Right atrium auricular region (tissue), 2 donors: ENCODE results near the gene DOCK2. TPM values are rescaled to one million over a fixed set of nuclear protein-coding genes. Genes with fewer than 3 reads are reported as not detected.
"Not testable (repeated sequence)": the region's sequence is repeated elsewhere in the genome, so short reads cannot be mapped to it uniquely, and the experiment has no call there.

Experiments
- DNase-seq: peaks from one replicate; pipeline ENCODE4 v3.0.0-alpha.2; 2019; ENCODE audit warnings: low spot score
- H3K27ac ChIP-seq, 2 donors: fragments of 200-600 bp; sonication (generic); 1 replicate in 1 of 2; 2 replicates in 1 of 2; pipeline ENCODE4 v1.5.1; 2016 to 2019
- H3K27me3 ChIP-seq, 2 donors: fragments of 200-600 bp; sonication (generic); one replicate each; pipeline versions ENCODE4 v1.5.1 to v1.6.0; 2017 to 2019
- H3K36me3 ChIP-seq: fragments of 200-600 bp; sonication (generic); one replicate; pipeline ENCODE4 v1.5.1; 2016
- H3K4me1 ChIP-seq, 2 donors: fragments of 200-600 bp; sonication (generic); one replicate each; pipeline versions ENCODE4 v1.5.1 to v1.6.0; 2017 to 2019
- H3K4me3 ChIP-seq, 2 donors: fragments of 200-600 bp; sonication (generic); 1 replicate in 1 of 2; 2 replicates in 1 of 2; pipeline ENCODE4 v1.5.1; 2017 to 2019; ENCODE audit warnings: mild to moderate bottlenecking in 1 of 2, moderate library complexity in 1 of 2
- H3K9me3 ChIP-seq, 2 donors: fragments of 200-600 bp; sonication (generic); one replicate each; pipeline ENCODE4 v1.5.1; 2019
- total RNA-seq, 2 donors: library from RNA; depleted of rRNA; stranded (reverse); fragments of >200 nt; gene quantifications; one replicate each; pipeline ENCODE4 v1.1.0, GENCODE V29; 2016
- TF ChIP-seq, protein P1 (sequence below), 2 donors: fragments of 200-600 bp; sonication (generic); IDR thresholded peaks; one replicate each; pipeline ENCODE4 v1.5.1; 2019; ENCODE audit warnings: antibody characterized with exemption in 2 of 2

DOCK2 gene
- total RNA-seq, 2 donors from 2014 or later, result 3.7 to 5.4 TPM

- Histone ChIP-seq H3K4me1 (peaks cover 0 to 4% of the 10 kb centered on the region in 2 donors), H3K36me3 (no peaks in the 10 kb centered on the region), H3K27ac (no peak overlapping the region), H3K4me3 (no peak overlapping the region), H3K9me3 (no peaks in the 10 kb centered on the region), H3K27me3 (no peaks in the 10 kb centered on the region)
- TF ChIP-seq, protein P1, sequence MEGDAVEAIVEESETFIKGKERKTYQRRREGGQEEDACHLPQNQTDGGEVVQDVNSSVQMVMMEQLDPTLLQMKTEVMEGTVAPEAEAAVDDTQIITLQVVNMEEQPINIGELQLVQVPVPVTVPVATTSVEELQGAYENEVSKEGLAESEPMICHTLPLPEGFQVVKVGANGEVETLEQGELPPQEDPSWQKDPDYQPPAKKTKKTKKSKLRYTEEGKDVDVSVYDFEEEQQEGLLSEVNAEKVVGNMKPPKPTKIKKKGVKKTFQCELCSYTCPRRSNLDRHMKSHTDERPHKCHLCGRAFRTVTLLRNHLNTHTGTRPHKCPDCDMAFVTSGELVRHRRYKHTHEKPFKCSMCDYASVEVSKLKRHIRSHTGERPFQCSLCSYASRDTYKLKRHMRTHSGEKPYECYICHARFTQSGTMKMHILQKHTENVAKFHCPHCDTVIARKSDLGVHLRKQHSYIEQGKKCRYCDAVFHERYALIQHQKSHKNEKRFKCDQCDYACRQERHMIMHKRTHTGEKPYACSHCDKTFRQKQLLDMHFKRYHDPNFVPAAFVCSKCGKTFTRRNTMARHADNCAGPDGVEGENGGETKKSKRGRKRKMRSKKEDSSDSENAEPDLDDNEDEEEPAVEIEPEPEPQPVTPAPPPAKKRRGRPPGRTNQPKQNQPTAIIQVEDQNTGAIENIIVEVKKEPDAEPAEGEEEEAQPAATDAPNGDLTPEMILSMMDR (IDR thresholded peaks at IDR 0.05), result no peak
- no peak for DNase-seq
These were observed 313.3 kb downstream of the DOCK2 start for GRCh38 chr5:169950333-169950732.

GRCh38 chr5:169953196-169953595 is 316.1 kb downstream of the DOCK2 start:
- H3K9me3 ChIP-seq, H3K4me1 ChIP-seq, H3K27ac ChIP-seq, H3K27me3 ChIP-seq, H3K36me3 ChIP-seq, H3K4me3 ChIP-seq, DNase-seq: not testable (repeated sequence)

GRCh38 chr5:169954786-169955185 is 317.7 kb downstream of the DOCK2 start:
- Histone ChIP-seq H3K36me3 (no peaks in the 10 kb centered on the region), H3K27me3 (no peaks in the 10 kb centered on the region), H3K27ac (no peak overlapping the region), H3K4me1 (no peaks in the 10 kb centered on the region), H3K4me3 (no peak overlapping the region), H3K9me3 (no peaks in the 10 kb centered on the region)
- DNase-seq, result no peak
- TF ChIP-seq, protein P1 (IDR thresholded peaks at IDR 0.05), result no peak

DNA sequence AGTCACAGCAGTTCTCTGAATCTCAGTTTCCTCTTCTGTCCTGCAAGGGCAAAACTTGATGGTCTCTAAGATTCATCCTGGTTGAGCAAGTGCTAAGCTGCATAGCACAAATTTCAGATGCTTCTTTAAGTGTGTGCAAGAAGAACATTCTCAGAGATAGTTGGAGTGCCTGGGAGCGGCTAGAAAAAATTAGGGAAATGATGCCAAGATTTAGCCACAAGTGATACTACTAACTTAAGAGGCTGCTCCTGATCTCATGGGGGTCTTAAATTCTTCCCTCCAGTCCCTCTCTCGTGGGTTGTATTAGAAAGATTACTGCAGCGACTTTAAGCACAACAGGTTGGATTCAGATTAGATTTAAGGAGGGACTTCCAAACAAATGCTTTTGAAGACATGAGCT is 319.1 kb downstream of the DOCK2 start:
- TF ChIP-seq, protein P1 (IDR thresholded peaks at IDR 0.05), result no peak
- Histone ChIP-seq H3K4me3 (no peak overlapping the region), H3K27me3 (no peaks in the 10 kb centered on the region), H3K27ac (no peak overlapping the region), H3K9me3 (no peaks in the 10 kb centered on the region), H3K4me1 (no peaks in the 10 kb centered on the region), H3K36me3 (no peaks in the 10 kb centered on the region)
- DNase-seq, result no peak

DNA sequence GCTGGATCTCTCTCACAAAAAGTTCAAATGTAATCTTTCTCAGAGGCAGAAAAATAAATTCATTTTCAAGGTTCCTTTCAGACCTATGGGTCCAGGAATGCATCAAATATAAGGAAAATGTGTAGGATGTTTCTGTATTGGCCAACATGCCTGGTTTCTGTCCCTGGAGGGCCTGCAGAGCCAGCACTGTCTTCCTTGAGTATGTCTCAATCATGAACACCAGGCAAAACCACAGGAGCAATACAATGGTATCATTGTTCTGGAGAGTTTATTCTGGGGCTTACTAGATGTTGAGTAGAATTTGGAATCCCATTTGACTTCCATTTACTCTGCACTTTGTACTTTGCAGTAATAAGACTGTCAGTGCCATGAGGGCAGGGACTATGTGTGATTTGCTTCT is 319.7 kb downstream of the DOCK2 start:
- Histone ChIP-seq H3K9me3 (no peaks in the 10 kb centered on the region), H3K4me1 (no peaks in the 10 kb centered on the region), H3K27me3 (no peaks in the 10 kb centered on the region), H3K36me3 (no peaks in the 10 kb centered on the region), H3K27ac (no peak overlapping the region), H3K4me3 (no peak overlapping the region)
- TF ChIP-seq, protein P1 (IDR thresholded peaks at IDR 0.05), result no peak
- no peak for DNase-seq

GRCh38 chr5:169958278-169958677 is 321.2 kb downstream of the DOCK2 start:
- no peak for DNase-seq
- Histone ChIP-seq H3K4me1 (no peaks in the 10 kb centered on the region), H3K27me3 (no peaks in the 10 kb centered on the region), H3K9me3 (no peaks in the 10 kb centered on the region), H3K27ac (no peak overlapping the region), H3K36me3 (no peaks in the 10 kb centered on the region), H3K4me3 (no peak overlapping the region)
- TF ChIP-seq, protein P1 (IDR thresholded peaks at IDR 0.05), result no peak
